ENCODE measurements around the gene GAS6.

The GAS6 gene

DNA sequence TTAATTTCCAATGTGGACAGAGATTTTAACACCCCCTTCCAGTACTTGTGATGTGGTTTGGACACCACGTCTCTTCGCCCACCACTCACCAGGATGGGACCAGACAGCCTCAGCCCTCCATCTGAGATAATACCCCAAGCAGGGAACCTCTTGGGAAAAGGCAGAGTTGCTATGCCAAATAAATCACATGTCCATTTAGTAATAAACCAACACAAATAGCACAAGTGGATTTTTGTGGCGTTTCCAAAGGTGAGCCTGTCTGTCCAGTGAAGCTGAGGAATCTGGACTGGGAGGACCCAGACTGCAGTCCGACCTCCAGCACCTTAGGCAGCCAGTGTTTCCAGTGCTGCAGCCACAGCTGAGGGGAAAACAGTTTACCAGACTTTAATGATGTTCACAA, 34.1 kb upstream of the GAS6 start:
- Histone ChIP-seq H3K27ac (ENCODE audit: low read depth, low read length) (no peak overlapping the region), H4K20me1 (ENCODE audit: low read depth, low read length) (no peaks in the 10 kb centered on the region)

DNA sequence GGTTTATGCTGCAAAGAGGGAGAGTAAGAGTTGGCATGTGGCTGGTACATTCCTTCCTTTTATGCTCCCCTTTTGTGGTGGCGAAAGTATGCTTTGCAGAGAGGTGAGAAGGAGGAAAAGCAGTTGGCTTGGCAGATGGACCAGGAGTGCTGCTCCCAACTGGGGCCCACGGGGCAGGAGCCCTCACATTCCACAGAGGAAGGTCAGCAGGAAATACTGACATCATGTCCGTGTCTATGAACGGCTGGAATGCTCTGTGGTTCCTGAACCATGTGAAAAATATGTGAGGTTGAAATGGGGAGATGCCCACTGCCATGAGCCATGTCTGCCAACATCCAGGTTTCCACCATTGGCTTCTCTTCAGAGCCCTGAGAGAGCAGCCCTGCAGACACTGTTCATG, 33.3 kb upstream of the GAS6 start:
- H3K9me2 ChIP-seq (replicated peaks; ENCODE audit: insufficient read depth, low read length) = no peaks in the 10 kb centered on the region
- H3K4me2 ChIP-seq (ENCODE audit: low read depth, low read length, poor library complexity, severe bottlenecking) = no peak overlapping the region
- H2AFZ ChIP-seq (ENCODE audit: low read depth, low read length, severe bottlenecking) = no peak overlapping the region
- no peak overlapping the region for H3K4me3 ChIP-seq (ENCODE audit: insufficient read depth, low read length, poor library complexity, severe bottlenecking)
- no peak overlapping the region for H3K9ac ChIP-seq (ENCODE audit: low read length)
- no peaks in the 10 kb centered on the region for H3K79me2 ChIP-seq (ENCODE audit: insufficient read depth, low read length)
- H3K9me3 ChIP-seq (ENCODE audit: insufficient read depth, low read length) = no peaks in the 10 kb centered on the region
- TF ChIP-seq, protein P1, sequence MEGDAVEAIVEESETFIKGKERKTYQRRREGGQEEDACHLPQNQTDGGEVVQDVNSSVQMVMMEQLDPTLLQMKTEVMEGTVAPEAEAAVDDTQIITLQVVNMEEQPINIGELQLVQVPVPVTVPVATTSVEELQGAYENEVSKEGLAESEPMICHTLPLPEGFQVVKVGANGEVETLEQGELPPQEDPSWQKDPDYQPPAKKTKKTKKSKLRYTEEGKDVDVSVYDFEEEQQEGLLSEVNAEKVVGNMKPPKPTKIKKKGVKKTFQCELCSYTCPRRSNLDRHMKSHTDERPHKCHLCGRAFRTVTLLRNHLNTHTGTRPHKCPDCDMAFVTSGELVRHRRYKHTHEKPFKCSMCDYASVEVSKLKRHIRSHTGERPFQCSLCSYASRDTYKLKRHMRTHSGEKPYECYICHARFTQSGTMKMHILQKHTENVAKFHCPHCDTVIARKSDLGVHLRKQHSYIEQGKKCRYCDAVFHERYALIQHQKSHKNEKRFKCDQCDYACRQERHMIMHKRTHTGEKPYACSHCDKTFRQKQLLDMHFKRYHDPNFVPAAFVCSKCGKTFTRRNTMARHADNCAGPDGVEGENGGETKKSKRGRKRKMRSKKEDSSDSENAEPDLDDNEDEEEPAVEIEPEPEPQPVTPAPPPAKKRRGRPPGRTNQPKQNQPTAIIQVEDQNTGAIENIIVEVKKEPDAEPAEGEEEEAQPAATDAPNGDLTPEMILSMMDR (IDR thresholded peaks at IDR 0.05; ENCODE audit: insufficient read depth, low read length, poor library complexity, severe bottlenecking) = no peak
- TF ChIP-seq EZH2phosphoT487 (conservative IDR thresholded peaks at IDR 0.05; ENCODE audit: low read length) = no peak
- no peaks in the 10 kb centered on the region for H3K27me3 ChIP-seq (ENCODE audit: low read length)
- no peak overlapping the region for H3K27ac ChIP-seq (ENCODE audit: low read depth, low read length)
- H4K20me1 ChIP-seq (ENCODE audit: low read depth, low read length) = no peaks in the 10 kb centered on the region
- no peaks in the 10 kb centered on the region for H3K36me3 ChIP-seq (ENCODE audit: low read length)
- H3F3A ChIP-seq (ENCODE audit: insufficient read depth) = no peaks in the 10 kb centered on the region

More for the DNA sequence above, 34.1 kb upstream of the GAS6 start:
- Histone ChIP-seq H3K36me3 (ENCODE audit: low read length) (no peaks in the 10 kb centered on the region), H3K4me2 (ENCODE audit: low read depth, low read length, poor library complexity, severe bottlenecking) (no peak overlapping the region), H3K4me3 (ENCODE audit: insufficient read depth, low read length, poor library complexity, severe bottlenecking) (no peak overlapping the region), H3K9me3 (ENCODE audit: insufficient read depth, low read length) (no peaks in the 10 kb centered on the region), H3K9ac (ENCODE audit: low read length) (no peak overlapping the region), H3K9me2 (replicated peaks; ENCODE audit: insufficient read depth, low read length) (no peaks in the 10 kb centered on the region), H3F3A (ENCODE audit: insufficient read depth) (no peaks in the 10 kb centered on the region), H3K79me2 (ENCODE audit: insufficient read depth, low read length) (no peaks in the 10 kb centered on the region), H2AFZ (ENCODE audit: low read depth, low read length, severe bottlenecking) (no peak overlapping the region), H3K27me3 (ENCODE audit: low read length) (no peaks in the 10 kb centered on the region)
- TF ChIP-seq, protein P1 (IDR thresholded peaks at IDR 0.05; ENCODE audit: insufficient read depth, low read length, poor library complexity, severe bottlenecking) = no peak
- TF ChIP-seq EZH2phosphoT487 (conservative IDR thresholded peaks at IDR 0.05; ENCODE audit: low read length) = no peak

DNA sequence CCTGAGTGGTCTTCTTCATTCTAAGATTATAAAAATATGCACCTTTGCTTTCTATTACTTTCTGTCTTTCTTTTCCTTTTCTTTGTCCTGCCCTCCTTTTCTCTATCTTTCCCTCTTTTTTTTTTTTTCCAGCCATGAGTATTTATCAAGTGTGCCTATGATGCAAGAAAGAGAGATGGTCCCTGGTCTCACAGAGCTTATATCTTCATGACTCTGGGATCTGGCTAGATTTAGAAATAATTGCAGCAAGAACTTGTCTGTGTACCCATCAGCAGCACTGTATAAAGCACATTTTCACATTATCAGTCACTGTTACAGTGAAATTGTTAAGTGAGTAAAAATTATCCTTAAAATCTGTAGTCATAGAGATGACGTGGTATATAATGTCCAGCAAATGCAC, 31.6 kb upstream of the GAS6 start:
- no peaks in the 10 kb centered on the region for H3K79me2 ChIP-seq (ENCODE audit: insufficient read depth, low read length)
- H3K4me2 ChIP-seq (ENCODE audit: low read depth, low read length, poor library complexity, severe bottlenecking) = no peak overlapping the region
- no peaks in the 10 kb centered on the region for H3K9me3 ChIP-seq (ENCODE audit: insufficient read depth, low read length)
- no peaks in the 10 kb centered on the region for H3K36me3 ChIP-seq (ENCODE audit: low read length)
- no peak overlapping the region for H3K9ac ChIP-seq (ENCODE audit: low read length)
- no peak overlapping the region for H2AFZ ChIP-seq (ENCODE audit: low read depth, low read length, severe bottlenecking)
- H3F3A ChIP-seq (ENCODE audit: insufficient read depth) = no peaks in the 10 kb centered on the region
- no peaks in the 10 kb centered on the region for H3K9me2 ChIP-seq (replicated peaks; ENCODE audit: insufficient read depth, low read length)
- no peaks in the 10 kb centered on the region for H3K27me3 ChIP-seq (ENCODE audit: low read length)
- TF ChIP-seq, protein P1 (IDR thresholded peaks at IDR 0.05; ENCODE audit: insufficient read depth, low read length, poor library complexity, severe bottlenecking) = no peak
- no peak for TF ChIP-seq EZH2phosphoT487 (conservative IDR thresholded peaks at IDR 0.05; ENCODE audit: low read length)
- no peak overlapping the region for H3K27ac ChIP-seq (ENCODE audit: low read depth, low read length)
- no peak overlapping the region for H3K4me3 ChIP-seq (ENCODE audit: insufficient read depth, low read length, poor library complexity, severe bottlenecking)
- H4K20me1 ChIP-seq (ENCODE audit: low read depth, low read length) = no peaks in the 10 kb centered on the region

Measured in SU-DHL-6 (cell line).